Subcutaneous adipose tissue (tissue), 4 donors: ENCODE results near the gene TEX47. TPM values are rescaled to one million over a fixed set of nuclear protein-coding genes. Genes with fewer than 3 reads are reported as not detected.

Source experiments
- small RNA-seq: library from RNA; depleted of rRNA; stranded (forward); fragments of <200 nt; gene quantifications from one replicate; pipeline ENCODE3, GENCODE V24; 2016
- total RNA-seq, 4 donors: library from RNA; depleted of rRNA; stranded (reverse); fragments of >200 nt; gene quantifications; one replicate each; pipeline ENCODE4 v1.1.0, GENCODE V29; 2016
- TF ChIP-seq, protein P1 (sequence below): fragments of 450-650 bp; IDR thresholded peaks from one replicate; pipeline ENCODE4 v1.5.1; 2016; ENCODE audit warnings: low read depth, mild to moderate bottlenecking, control low read depth, antibody characterized with exemption, moderate library complexity

The TEX47 gene
- total RNA-seq, 4 donors from 2014 or later = not detected

DNA sequence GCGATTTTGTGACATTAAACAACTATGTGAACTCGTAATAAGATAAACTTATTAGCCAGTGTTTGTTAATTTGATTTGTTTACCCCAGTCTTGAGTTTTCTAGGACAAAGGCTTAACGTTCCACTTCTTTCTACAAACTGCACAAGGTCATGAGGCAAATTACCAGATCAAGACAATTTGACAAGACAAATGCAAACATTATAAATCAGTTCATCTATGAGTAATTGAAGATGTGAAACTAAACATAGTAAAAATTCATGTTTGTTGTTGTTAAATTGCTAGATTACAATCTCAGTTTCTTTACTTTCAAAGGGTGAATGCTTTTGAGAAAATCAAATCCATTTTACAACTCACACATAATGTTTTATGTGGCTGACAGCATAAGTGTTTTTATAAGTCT lies 49.4 kb downstream of the TEX47 start:
- TF ChIP-seq, protein P1, sequence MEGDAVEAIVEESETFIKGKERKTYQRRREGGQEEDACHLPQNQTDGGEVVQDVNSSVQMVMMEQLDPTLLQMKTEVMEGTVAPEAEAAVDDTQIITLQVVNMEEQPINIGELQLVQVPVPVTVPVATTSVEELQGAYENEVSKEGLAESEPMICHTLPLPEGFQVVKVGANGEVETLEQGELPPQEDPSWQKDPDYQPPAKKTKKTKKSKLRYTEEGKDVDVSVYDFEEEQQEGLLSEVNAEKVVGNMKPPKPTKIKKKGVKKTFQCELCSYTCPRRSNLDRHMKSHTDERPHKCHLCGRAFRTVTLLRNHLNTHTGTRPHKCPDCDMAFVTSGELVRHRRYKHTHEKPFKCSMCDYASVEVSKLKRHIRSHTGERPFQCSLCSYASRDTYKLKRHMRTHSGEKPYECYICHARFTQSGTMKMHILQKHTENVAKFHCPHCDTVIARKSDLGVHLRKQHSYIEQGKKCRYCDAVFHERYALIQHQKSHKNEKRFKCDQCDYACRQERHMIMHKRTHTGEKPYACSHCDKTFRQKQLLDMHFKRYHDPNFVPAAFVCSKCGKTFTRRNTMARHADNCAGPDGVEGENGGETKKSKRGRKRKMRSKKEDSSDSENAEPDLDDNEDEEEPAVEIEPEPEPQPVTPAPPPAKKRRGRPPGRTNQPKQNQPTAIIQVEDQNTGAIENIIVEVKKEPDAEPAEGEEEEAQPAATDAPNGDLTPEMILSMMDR = no peak

Small RNA genes within 50 kb of the gene (small RNA-seq; reads per million reads assigned to genes)
- not detected for gene AC002127.1

Other genes with a start within 250 kb of the TEX47 start
- gene ZNF804B, start 36.0 kb downstream of the TEX47 start, total RNA-seq = not detected